Chondrocyte (in vitro differentiated cells): ENCODE measurements around the gene SLC38A4. TPM values are rescaled to one million over a fixed set of nuclear protein-coding genes. Genes with fewer than 3 reads are reported as not detected.
"Not testable (repeated sequence)": the region's sequence is repeated elsewhere in the genome, so short reads cannot be mapped to it uniquely, and the experiment has no call there.

Source experiments
- DNase-seq: peaks from one replicate; pipeline ENCODE4 v3.0.0; 2021; ENCODE audit warnings: mixed read lengths, low spot score
- H3K27ac Mint-ChIP-seq: one replicate; pipeline ENCODE4 v1.8.0; 2021; ENCODE audit warnings: mild to moderate bottlenecking, moderate library complexity, mixed read lengths; ENCODE audit not compliant: unreplicated experiment
- H3K27me3 Mint-ChIP-seq: 2 replicates; pipeline ENCODE4 v1.8.0; 2021; ENCODE audit warnings: low read depth, mixed read lengths
- H3K36me3 Mint-ChIP-seq: 2 replicates; pipeline ENCODE4 v1.8.0; 2021; ENCODE audit warnings: low read depth, mixed read lengths
- H3K4me1 Mint-ChIP-seq: 2 replicates; pipeline ENCODE4 v1.8.0; 2021; ENCODE audit warnings: low read depth, mild to moderate bottlenecking, mixed read lengths
- H3K4me3 Mint-ChIP-seq: one replicate; pipeline ENCODE4 v1.8.0; 2021; ENCODE audit warnings: mild to moderate bottlenecking, moderate library complexity, mixed read lengths; ENCODE audit not compliant: unreplicated experiment
- H3K9me3 Mint-ChIP-seq: 2 replicates; pipeline ENCODE4 v1.8.0; 2021; ENCODE audit warnings: low read depth, mixed read lengths
- total RNA-seq: library from RNA; stranded (reverse); gene quantifications from 3 replicates; pipeline ENCODE4 v1.2.1, GENCODE V29; 2021
- TF ChIP-seq, protein P1 (sequence below): fragments of 200-600 bp; sonication (generic); IDR thresholded peaks from 2 replicates; pipeline ENCODE4 v1.5.0; 2021; ENCODE audit warnings: antibody characterized with exemption, mild to moderate bottlenecking, moderate library complexity

The SLC38A4 gene
- total RNA-seq, 1 donor from 2014 or later = 10.0 TPM

DNA sequence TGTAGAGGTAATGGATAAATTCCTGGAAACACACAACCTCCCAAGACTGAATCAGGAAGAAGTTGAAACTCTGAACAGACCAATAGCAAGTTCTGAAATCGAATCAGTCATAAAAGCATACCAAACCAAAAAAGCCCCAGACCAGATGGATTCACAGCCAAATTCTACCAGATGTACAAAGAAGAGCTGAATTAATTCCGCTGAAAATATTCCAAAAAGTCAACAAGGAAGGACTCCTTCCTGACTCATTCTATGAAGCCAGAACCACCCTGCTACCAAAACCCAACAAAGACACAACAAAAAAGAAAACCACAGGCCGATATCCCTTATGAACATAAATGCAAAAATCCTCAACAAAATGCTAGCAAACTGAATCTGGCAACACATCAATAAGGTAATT is 81.5 kb downstream of the SLC38A4 start:
- Mint-ChIP-seq H3K27me3 (no peaks in the 10 kb centered on the region), H3K9me3 (peaks cover 40% of the 10 kb centered on the region), H3K4me3 (no peak overlapping the region), H3K4me1 (peaks cover 19% of the 10 kb centered on the region), H3K27ac (peak overlapping the region; percentile 27), H3K36me3 (peaks cover 4% of the 10 kb centered on the region)
- DNase-seq = no peak
- TF ChIP-seq, protein P1, sequence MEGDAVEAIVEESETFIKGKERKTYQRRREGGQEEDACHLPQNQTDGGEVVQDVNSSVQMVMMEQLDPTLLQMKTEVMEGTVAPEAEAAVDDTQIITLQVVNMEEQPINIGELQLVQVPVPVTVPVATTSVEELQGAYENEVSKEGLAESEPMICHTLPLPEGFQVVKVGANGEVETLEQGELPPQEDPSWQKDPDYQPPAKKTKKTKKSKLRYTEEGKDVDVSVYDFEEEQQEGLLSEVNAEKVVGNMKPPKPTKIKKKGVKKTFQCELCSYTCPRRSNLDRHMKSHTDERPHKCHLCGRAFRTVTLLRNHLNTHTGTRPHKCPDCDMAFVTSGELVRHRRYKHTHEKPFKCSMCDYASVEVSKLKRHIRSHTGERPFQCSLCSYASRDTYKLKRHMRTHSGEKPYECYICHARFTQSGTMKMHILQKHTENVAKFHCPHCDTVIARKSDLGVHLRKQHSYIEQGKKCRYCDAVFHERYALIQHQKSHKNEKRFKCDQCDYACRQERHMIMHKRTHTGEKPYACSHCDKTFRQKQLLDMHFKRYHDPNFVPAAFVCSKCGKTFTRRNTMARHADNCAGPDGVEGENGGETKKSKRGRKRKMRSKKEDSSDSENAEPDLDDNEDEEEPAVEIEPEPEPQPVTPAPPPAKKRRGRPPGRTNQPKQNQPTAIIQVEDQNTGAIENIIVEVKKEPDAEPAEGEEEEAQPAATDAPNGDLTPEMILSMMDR = no peak

DNA sequence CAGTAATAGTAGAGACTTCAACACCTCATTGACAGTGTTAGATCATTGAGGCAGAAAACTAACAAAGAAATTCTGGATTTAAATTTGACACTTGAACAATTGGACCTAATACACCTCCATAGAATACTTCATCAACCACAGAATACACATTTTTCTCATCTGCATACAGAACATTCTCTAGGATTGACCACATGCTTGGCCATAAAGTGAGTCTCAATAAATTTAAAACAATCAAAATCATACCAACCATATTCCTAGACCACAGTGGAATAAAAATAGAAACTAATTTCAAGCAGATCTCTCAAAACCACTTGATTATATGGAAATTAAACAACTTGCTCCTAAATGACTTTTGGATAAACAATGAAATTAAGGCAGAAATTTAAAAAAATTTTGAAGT is 82.3 kb downstream of the SLC38A4 start:
- H3K27me3 Mint-ChIP-seq = no peaks in the 10 kb centered on the region
- TF ChIP-seq, protein P1 = no peak
- H3K36me3 Mint-ChIP-seq = peaks cover 4% of the 10 kb centered on the region
- no peak for DNase-seq
- peaks cover 36% of the 10 kb centered on the region for H3K9me3 Mint-ChIP-seq
- peaks cover 19% of the 10 kb centered on the region for H3K4me1 Mint-ChIP-seq
- no peak overlapping the region for H3K4me3 Mint-ChIP-seq
- H3K27ac Mint-ChIP-seq = peak overlapping the region; percentile 27

DNA sequence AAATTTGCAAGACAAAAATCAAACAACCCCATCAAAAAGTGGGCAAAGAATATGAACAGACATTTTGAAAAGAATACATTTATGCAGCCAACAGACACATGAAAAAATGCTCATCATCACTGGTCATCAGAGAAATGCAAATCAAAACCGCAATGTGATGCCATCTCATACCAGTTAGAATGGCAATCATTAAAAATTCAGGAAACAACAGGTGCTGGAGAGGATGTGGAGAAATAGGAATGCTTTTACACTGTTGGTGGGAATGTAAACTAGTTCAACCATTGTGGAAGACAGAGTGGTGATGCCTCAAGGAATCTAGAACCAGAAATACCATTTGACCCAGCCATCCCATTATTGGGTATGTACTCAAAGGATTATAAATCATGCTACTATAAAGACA is 83.5 kb downstream of the SLC38A4 start:
- H3K27me3 Mint-ChIP-seq, H3K27ac Mint-ChIP-seq, H3K36me3 Mint-ChIP-seq, DNase-seq, H3K4me3 Mint-ChIP-seq: not testable (repeated sequence)
- Mint-ChIP-seq H3K4me1 (peaks cover 19% of the 10 kb centered on the region), H3K9me3 (peaks cover 43% of the 10 kb centered on the region)

DNA sequence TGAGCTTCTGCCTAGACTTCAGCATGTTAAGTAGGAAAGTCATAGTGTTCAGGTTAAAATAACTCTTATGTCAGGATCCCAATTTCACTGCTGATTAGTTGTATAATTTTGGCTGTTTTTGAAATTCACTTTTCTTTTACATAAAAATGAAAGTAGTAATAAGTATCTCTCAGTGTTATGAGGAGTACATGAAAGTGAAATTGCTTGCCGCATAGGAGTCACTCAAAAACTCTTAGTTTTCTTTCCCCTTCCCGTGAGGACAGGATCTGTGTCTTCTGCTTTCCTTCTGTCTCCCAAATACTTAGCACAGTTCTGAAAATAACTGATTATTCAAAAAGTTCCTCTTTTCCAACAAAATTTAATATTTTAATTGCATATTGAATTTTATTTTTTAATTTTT is 100.5 kb downstream of the SLC38A4 start:
- Mint-ChIP-seq H3K27ac (no peak overlapping the region), H3K36me3 (no peaks in the 10 kb centered on the region), H3K9me3 (no peaks in the 10 kb centered on the region), H3K4me3 (no peak overlapping the region), H3K27me3 (no peaks in the 10 kb centered on the region), H3K4me1 (peaks cover 23% of the 10 kb centered on the region)
- no peak for DNase-seq
- TF ChIP-seq, protein P1 = no peak

DNA sequence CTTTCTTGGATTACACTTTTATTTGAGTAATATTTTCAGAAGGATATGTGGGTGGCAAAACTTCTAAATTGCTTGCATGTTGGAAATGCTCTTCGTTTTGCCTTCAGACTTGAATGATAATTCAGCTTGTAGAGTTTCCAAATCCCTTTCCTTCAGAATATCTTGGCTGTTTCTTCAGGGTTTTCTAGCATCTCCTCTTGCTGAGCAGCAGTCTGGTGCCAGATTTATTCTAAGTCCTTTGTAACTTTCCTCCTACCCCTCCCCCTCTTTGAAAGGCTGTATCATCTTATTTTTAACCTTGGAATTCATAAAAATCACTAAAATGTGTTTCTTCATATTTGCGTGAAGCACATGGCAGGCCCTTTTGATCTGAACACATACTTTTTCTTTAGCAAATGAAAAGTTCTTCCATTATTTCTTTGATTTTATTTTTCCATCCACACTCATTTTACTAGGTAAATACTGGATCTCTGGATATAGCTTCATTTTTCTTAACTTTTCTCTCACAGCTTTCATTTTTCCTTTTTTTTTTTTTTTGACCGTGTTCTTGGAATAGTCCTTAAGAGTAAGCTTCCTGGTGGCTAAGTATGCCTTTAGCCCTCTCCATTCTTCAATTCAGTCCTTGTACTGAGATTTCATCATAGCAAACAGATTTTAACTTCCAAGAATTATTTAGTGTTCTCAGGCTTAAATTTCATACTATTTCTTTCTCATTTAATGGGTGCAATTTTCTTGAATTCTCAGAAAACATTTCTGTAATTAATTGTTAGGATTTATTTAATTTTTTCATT is 102.0 kb downstream of the SLC38A4 start:
- Mint-ChIP-seq H3K27me3 (no peaks in the 10 kb centered on the region), H3K4me3 (peak overlapping the region; percentile 32), H3K36me3 (no peaks in the 10 kb centered on the region), H3K4me1 (peaks cover 23% of the 10 kb centered on the region), H3K9me3 (no peaks in the 10 kb centered on the region), H3K27ac (peak overlapping the region; percentile 91)
- TF ChIP-seq, protein P1 = no peak
- no peak for DNase-seq
